GM20431 (cell line): ENCODE data around the gene EHD1.

Experiments used
- in situ Hi-C: fragments of 300-500 bp; cut with MseI, MboI; formaldehyde crosslinking; loops from one replicate; pipeline ENCODE4 v1.15.0; 2020; ENCODE audit warnings: low sequenced_read_pairs; ENCODE audit not compliant: unreplicated experiment

EHD1 gene

GRCh38 chr11:64910451-64911093 lies 32.2 kb upstream of the EHD1 start:
- in situ Hi-C loops, result no loop called here

GRCh38 chr11:64909653-64910343 lies 31.4 kb upstream of the EHD1 start:
- in situ Hi-C loops, result no loop called here

- in situ Hi-C loops, result no loop called here
These were observed 30.3 kb upstream of the EHD1 start for GRCh38 chr11:64908766-64909165.

GRCh38 chr11:64906314-64906635 lies 27.9 kb upstream of the EHD1 start:
- in situ Hi-C loops, result no loop called here

GRCh38 chr11:64905516-64906313 lies 27.3 kb upstream of the EHD1 start:
- in situ Hi-C loops, result no loop called here

- in situ Hi-C loops, result no loop called here
These were observed 24.9 kb upstream of the EHD1 start for GRCh38 chr11:64903291-64903833.

- in situ Hi-C loops, result no loop called here
These were observed 23.9 kb upstream of the EHD1 start for GRCh38 chr11:64902102-64902900.

GRCh38 chr11:64900774-64901173 lies 22.4 kb upstream of the EHD1 start:
- in situ Hi-C loops, result no loop called here

GRCh38 chr11:64900263-64900678 lies 21.9 kb upstream of the EHD1 start:
- in situ Hi-C loops, result no loop called here

- in situ Hi-C loops, result loop anchor here (10.0 kb wide), 1 partner anchor 54 kb away; the partner anchor contains the start of gene CDC42BPG
These were observed 20.1 kb upstream of the EHD1 start for GRCh38 chr11:64898541-64898940.

- in situ Hi-C loops, result loop anchor here (10.0 kb wide), 1 partner anchor 53 kb away; the partner anchor contains the start of gene CDC42BPG
These were observed 19.6 kb upstream of the EHD1 start for GRCh38 chr11:64898076-64898445.

GRCh38 chr11:64897381-64898075 lies 19.1 kb upstream of the EHD1 start:
- in situ Hi-C loops, result loop anchor here (10.0 kb wide), 1 partner anchor 53 kb away; the partner anchor contains the start of gene CDC42BPG

- in situ Hi-C loops, result loop anchor here (10.0 kb wide), 1 partner anchor 52 kb away; the partner anchor contains the start of gene CDC42BPG
These were observed 18.1 kb upstream of the EHD1 start for GRCh38 chr11:64896448-64897022.

GRCh38 chr11:64894812-64895452 lies 16.5 kb upstream of the EHD1 start:
- in situ Hi-C loops, result loop anchor here (10.0 kb wide), 1 partner anchor 50 kb away; the partner anchor contains the start of gene CDC42BPG

GRCh38 chr11:64894070-64894811 lies 15.8 kb upstream of the EHD1 start:
- in situ Hi-C loops, result loop anchor here (10.0 kb wide), 1 partner anchor 49 kb away; the partner anchor contains the start of gene CDC42BPG

GRCh38 chr11:64893194-64894069 lies 15.0 kb upstream of the EHD1 start:
- in situ Hi-C loops, result loop anchor here (10.0 kb wide), 1 partner anchor 49 kb away; the partner anchor contains the start of gene CDC42BPG

- in situ Hi-C loops, result loop anchor here (10.0 kb wide), 1 partner anchor 48 kb away; the partner anchor contains the start of gene CDC42BPG
These were observed 14.4 kb upstream of the EHD1 start for GRCh38 chr11:64892838-64893193.
